Right ventricle myocardium superior (tissue), 1 donor: Measurements from ENCODE around the gene RGS9. TPM values are rescaled to one million over a fixed set of nuclear protein-coding genes. Genes with fewer than 3 reads are reported as not detected.
A peak's percentile ranks its signal among the peaks of the same experiment; 100 is the strongest.
"Not testable (repeated sequence)": the region's sequence is repeated elsewhere in the genome, so short reads cannot be mapped to it uniquely, and the experiment has no call there.

Source experiments
- ATAC-seq: fragments of 200-7000 bp; cut with Tn5 transposase; one replicate; pipeline ENCODE4 v1.9.1; 2020; ENCODE audit warnings: mild to moderate bottlenecking; ENCODE audit not compliant: poor library complexity
- DNase-seq: peaks from one replicate; pipeline ENCODE4 v3.0.0-alpha.2; 2020
- intact Hi-C: fragments of 100-400 bp; cut with DNase I; formaldehyde crosslinking; loops from one replicate; pipeline ENCODE4 v1.11.2; 2022
- long read RNA-seq: library from polyadenylated mRNA; unstranded; transcript quantifications from one replicate; pipeline ENCODE4 v2.0.0, GENCODE V29; 2021
- total RNA-seq: library from RNA; stranded (reverse); fragmentation: NEBNext Ultra II Directional; extraction: Animal tissue kit (Norgen Biotek cat#: 25700); gene quantifications from one replicate; pipeline ENCODE4 v1.2.1, GENCODE V29; 2021
- donor health status: DM: no; HTN: yes; CAD: no; lungs with severe emphysema.

The RGS9 gene
- 2.4 TPM for total RNA-seq
- long read RNA-seq, partial matches to known transcripts, result 1 of 4 reads
- long read RNA-seq, other reads (novel, unspliced or antisense), result 1 of 4 reads

GRCh38 chr17:65137021-65137939, at the start of gene RGS9:
Gene RGS9, plus strand, starts transcription at chr17:65137370. Its CDS starts 171 bp downstream, at chr17:65137541.
- ATAC-seq (peak; percentile 99), DNase-seq (peak; percentile 92)
- intact Hi-C loops, result no loop called here

DNA sequence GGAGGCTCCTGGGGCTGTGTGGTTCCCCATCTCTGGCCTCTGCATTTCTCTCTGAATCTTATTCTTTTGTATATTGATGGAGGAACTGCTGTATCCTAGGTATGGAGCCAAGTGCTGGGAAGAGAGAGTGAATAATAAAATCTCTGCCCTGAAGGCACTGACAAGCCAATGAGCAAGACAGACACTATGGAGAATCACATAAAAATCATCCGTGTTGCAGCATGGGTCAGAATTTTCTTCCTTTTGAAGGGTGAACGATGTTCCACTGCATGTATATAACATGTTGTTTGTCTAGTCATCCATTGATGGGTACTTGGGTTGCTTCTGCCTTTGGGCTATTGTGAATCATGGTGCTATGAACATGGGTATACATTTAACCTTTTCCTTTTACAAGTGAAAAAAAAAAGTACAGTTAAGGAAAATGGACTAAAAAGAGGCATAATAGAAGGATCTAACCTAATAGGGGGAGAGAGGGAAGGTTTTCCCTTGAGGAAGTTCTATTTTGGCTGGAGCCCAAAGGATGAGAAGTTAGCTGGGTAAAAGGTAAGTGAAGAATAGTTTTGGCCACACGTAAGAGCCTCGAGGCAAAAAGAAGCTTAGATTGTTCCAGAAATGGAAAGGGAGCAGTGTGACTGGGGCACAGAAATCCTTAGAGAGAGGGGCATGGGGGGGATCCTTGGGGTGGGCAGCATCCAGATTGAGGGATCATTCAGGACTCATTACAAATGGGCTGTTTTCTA, 48.4 kb upstream of the RGS9 start:
- DNase-seq, result no peak
- intact Hi-C loops, result no loop called here
- no peak for ATAC-seq

DNA sequence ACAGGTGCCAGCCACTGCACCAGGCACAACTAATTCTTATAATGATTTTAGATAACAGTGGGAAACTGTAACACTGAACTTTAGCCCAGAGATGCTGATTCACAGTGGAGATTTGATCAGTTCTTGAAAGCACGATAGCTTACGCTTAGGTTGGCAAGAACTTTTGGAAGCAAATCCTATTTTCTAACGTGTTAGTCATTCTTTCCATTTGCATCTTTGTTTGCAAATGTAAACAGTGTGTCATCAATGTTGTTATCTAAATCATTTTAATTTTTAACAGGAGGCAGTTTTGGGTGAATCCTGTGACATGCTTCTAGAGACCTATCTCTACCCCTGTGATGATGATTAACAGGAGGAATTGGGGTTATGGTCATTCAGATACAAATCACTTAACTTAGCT, 44.9 kb upstream of the RGS9 start:
- ATAC-seq, result no peak
- no peak for DNase-seq
- intact Hi-C loops, result no loop called here

- intact Hi-C loops, result not testable (repeated sequence)
These were observed 44.3 kb upstream of the RGS9 start for GRCh38 chr17:65092721-65093356.

GRCh38 chr17:65093930-65094329, 43.2 kb upstream of the RGS9 start:
- no peak for ATAC-seq
- intact Hi-C loops, result no loop called here

More at GRCh38 chr17:65092721-65093356, 44.3 kb upstream of the RGS9 start:
- DNase-seq, ATAC-seq: not testable (repeated sequence)

GRCh38 chr17:65095465-65095864, 41.7 kb upstream of the RGS9 start:
- intact Hi-C loops, result no loop called here
- ATAC-seq, result no peak
- DNase-seq, result no peak

More at GRCh38 chr17:65093930-65094329, 43.2 kb upstream of the RGS9 start:
- no peak for DNase-seq

- DNase-seq, intact Hi-C loops, ATAC-seq: not testable (repeated sequence)
These were observed 40.8 kb upstream of the RGS9 start for GRCh38 chr17:65096382-65096781.

DNA sequence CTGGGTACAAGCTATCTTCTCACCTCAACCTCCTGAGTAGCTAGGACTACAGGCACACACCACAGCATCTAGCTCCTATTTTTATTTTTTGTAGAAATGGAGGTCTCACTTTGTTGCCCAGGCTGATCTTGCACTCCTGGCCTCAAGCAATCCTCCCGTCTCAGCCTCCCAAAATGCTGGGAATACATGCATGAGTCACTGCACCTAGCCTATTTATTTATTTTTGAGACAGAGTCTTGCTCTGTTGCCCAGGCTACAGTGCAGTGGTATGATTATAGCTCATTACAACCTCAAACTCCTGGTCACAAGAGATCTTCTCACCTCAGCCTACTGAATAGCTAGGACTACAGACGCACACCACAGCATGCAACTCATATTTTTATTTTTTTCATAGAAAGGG, 40.1 kb upstream of the RGS9 start:
- no peak for DNase-seq
- no peak for ATAC-seq
- intact Hi-C loops, result no loop called here

GRCh38 chr17:65099475-65099874, 37.7 kb upstream of the RGS9 start:
- intact Hi-C loops, result no loop called here
- ATAC-seq, result no peak

GRCh38 chr17:65099941-65100315, 37.2 kb upstream of the RGS9 start:
- DNase-seq (peak; percentile 67), ATAC-seq (peak; percentile 9)
- intact Hi-C loops, result loop anchor here (5.0 to 10.0 kb wide), 2 partner anchors 43 to 135 kb away; partner anchors contain the start of gene GNA13

More at GRCh38 chr17:65099475-65099874, 37.7 kb upstream of the RGS9 start:
- no peak for DNase-seq

- ATAC-seq, result peak; percentile 97
- peak; percentile 94 for DNase-seq
- intact Hi-C loops, result loop anchor here (5.0 to 10.0 kb wide), 2 partner anchors 43 to 136 kb away; partner anchors contain the start of gene GNA13
These were observed 36.6 kb upstream of the RGS9 start for GRCh38 chr17:65100316-65101140.

DNA sequence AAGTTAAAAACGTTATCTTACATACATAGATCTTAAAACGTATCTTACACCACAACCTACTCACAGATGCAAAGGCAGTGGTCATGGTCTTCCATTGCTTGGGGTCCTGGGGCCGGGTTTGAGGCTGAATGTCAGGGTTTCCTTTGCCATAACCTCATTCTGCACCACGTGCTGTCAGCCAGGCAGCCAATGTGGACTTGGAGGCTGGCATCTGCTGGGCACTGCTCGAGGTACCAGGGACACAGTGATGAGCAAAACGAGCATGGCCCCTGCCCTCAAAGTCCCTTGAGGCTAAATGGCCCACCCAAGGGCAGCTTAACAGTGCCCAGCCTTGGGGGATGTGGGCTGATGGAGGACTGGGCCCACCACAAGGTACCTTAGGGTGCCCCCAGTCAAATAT, 35.8 kb upstream of the RGS9 start:
- DNase-seq (no peak), ATAC-seq (no peak)
- intact Hi-C loops, result loop anchor here (5.0 to 10.0 kb wide), 2 partner anchors 44 to 137 kb away; partner anchors contain the start of gene GNA13

- no peak for ATAC-seq
- intact Hi-C loops, result loop anchor here (5.0 to 10.0 kb wide), 2 partner anchors 45 to 137 kb away; partner anchors contain the start of gene GNA13
- DNase-seq, result no peak
These were observed 34.9 kb upstream of the RGS9 start for GRCh38 chr17:65102235-65102634.

DNA sequence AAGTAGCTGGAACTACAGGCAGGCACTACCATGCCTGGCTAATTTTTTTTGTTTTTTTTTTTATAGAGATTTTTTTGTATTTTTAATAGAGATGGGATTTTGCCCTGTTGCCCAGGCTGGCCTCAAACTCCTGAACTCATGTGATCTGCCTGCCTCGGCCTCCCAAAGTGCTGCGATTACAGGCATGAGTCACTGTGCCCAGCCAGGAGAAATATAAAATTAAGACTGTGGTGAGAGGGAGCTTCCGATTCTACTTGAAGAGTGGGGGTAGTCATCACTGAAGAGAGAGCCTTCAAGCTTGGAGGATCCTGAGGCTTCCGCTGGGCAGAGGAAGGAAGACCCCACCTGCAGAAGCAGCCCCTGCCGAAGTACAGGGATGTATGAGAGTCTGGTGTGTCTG, 34.4 kb upstream of the RGS9 start:
- DNase-seq, result no peak
- intact Hi-C loops, result loop anchor here (5.0 to 10.0 kb wide), 2 partner anchors 45 to 138 kb away; partner anchors contain the start of gene GNA13
- no peak for ATAC-seq

GRCh38 chr17:65103431-65103830, 33.7 kb upstream of the RGS9 start:
- intact Hi-C loops, result loop anchor here (5.0 to 10.0 kb wide), 2 partner anchors 46 to 139 kb away; partner anchors contain the start of gene GNA13

DNA sequence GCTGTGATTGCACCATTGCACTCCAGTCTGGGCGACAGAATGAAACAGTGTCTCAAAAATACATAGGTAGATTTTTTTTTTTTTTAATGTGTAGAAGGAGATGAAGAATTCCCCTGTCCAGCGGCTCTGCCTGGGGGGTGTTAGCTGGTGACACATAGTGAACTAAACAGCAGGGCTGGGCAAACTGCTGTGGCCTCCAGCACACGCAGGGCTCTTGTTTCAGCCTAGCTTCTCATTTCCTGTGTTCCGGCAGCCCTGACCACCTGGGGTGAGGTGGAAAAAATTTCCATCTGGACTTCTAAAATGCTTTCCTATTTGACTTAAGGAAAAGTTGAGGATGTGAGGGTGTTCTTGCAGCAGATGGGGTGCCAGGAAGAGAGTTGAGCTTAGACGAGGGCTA, 33.3 kb upstream of the RGS9 start:
- intact Hi-C loops, result loop anchor here (5.0 to 10.0 kb wide), 2 partner anchors 47 to 139 kb away; partner anchors contain the start of gene GNA13
- DNase-seq (no peak), ATAC-seq (no peak)

More at GRCh38 chr17:65103431-65103830, 33.7 kb upstream of the RGS9 start:
- DNase-seq (no peak), ATAC-seq (no peak)

DNA sequence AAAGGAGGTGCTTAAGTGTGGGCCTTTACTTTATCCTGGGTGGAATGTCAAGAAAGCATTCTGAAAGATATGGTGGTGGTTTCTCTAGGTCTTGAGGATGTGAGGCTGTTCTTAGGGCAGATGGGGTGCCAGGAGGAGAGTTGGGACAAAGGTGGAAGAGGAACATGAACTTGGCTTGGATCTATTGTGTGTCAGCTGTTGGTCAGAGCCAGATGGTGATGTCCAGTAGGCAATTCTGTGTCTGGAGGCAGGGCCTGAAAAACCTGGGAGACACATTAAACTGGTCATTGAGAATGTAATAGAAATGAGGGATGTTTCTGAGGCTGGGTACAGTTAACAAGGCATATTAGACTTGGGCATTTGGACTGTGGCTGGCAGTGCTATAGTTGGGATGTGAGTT, 32.6 kb upstream of the RGS9 start:
- ATAC-seq (no peak), DNase-seq (no peak)
- intact Hi-C loops, result loop anchor here (5.0 to 10.0 kb wide), 2 partner anchors 47 to 140 kb away; partner anchors contain the start of gene GNA13
